NCI-H510A treated with DMSO at 0.1 percent for 48 hours (cell line): ENCODE measurements around the gene GATA2.

Source experiments
- DNase-seq: peaks from one replicate; lab custom pipeline; 2025; lab: John Stamatoyannopoulos, UW

The GATA2 gene

DNA sequence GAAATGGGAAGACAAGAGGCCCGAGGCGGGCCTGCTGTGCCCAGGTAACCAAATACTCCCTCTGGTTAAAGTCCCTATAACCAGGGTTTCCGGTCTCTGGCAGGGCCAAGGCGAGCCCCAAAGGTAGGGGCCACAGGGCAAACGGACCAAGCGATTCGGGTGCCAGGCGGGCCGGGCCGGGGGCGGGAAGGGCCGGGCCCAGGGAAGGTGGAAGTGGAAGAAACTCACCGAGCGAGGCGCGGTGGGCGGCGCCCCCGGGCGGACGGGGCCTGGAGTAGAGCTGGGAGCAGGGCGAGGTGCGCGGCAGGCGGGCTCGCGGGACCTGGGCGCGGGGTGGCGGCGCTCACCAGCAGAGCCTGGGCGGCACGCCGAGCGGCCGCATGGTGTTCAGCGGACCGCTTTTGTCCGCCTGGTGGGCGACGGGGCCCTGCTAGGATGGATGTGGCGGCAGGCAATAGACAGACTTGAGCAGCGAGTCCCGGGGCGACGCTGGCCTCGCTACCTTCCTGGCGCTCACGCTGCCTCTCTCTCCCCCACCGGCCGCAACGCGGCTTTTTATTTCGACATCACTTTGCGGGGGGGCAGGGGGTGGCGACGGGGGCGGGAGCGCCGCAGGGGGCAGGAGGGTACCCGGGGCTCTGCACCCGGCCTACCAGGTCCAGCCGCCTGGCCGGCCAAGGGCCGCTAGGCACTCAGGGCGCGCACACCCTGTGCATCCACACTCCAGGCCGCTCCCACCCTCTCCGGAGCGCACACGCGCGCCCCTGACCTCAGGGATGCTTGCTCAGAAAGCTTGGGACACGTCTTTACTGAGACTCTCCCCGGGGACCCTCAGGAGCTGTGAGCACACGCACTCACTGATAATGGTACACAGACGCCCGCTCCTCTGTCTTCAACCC lies at the start of gene GATA2:
GATA2 (minus strand) TSS at position 531 of the 899 bp plus-strand sequence. CDS start 6,170 bp downstream, outside the sequence.
- no peak for DNase-seq

GRCh38 chr3:128541246-128541645 lies 48.2 kb upstream of the GATA2 start:
- no peak for DNase-seq

GRCh38 chr3:128539376-128539775 lies 46.4 kb upstream of the GATA2 start:
- no peak for DNase-seq

GRCh38 chr3:128537091-128537703 lies 44.2 kb upstream of the GATA2 start:
- DNase-seq: no peak

- no peak for DNase-seq
These were observed 39.3 kb upstream of the GATA2 start for GRCh38 chr3:128532012-128532983.

GRCh38 chr3:128524374-128525299 lies 31.6 kb upstream of the GATA2 start:
- no peak for DNase-seq

- DNase-seq: no peak
These were observed 30.6 kb upstream of the GATA2 start for GRCh38 chr3:128523591-128523990.

DNA sequence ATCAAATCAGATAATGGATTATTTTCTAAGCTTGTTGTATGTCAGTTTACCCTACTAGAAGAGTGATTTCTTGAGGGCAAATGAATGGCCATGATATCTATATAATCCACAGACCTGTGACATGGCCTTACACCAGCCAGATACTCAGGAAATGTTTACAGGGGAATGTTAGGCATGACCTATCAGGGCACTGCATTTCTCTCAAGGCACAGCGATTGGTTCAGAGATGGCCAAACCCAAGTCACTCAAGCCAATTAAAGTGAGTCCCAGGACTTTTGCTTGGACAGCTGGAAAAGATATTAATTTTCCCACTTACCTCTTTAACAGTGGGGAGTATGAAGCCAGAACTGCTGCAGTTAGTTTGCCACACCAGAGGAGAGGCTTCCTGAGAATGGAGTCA lies 28.7 kb upstream of the GATA2 start:
- no peak for DNase-seq

GRCh38 chr3:128518587-128519490 lies 25.8 kb upstream of the GATA2 start:
- no peak for DNase-seq

DNA sequence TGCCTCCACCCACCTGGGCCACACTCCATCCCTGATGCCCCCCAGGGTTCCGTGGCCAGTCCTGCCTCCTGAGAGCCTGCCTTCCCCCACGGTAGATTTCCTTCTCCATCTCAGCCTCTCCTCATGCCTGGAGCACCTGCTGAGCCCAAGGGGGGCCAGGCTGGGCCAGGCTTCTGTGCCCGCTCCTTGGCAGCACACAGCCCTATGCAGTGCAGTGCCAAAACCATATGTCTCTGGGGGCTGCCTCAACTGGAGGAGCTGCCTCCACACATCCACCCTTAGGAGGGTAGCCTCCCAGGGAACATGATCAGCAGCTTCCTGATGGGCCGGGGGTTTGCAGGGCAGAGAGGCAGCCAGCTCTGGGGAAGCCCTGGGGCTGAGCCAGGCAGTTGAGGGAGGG lies 24.6 kb upstream of the GATA2 start:
- no peak for DNase-seq

DNA sequence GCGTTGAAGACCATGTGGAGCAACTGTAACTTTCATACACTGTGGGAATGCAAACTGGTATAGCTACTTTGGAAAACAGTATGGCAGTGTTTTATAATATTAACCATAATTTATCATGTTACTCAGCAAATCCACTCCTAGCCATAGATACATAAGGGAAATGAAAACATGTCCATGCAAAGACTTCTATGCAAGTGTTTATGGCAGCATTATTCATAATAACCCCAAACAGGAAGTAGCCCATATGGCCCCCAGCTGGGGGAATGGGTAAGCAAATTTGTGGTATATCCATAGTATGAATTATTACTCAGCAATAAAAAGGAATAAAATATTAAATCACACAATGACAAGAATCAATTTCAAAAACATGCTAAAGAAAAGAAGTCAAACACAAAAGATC lies 23.0 kb upstream of the GATA2 start:
- DNase-seq: no peak

DNA sequence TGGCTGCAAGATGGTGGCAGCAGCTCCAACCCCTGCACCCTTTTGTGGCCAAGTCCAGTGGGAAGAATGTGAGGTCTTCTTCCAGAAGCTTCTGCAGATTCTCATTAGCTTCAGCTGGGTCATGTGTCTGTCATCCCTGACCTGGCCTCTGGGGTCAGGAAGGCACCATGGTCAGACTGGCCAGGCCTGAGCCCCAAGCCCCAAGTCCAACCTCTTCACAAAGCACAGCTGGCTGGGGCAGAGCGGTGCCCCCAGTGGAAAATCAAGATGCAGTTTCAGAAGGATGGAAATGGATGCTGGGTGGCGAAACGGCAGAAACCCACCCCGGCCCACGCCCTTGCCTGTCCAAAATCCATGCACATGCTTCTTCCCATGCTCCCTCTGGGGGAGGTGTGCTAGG lies 15.9 kb upstream of the GATA2 start:
- DNase-seq: no peak

GRCh38 chr3:128506754-128507153 lies 13.8 kb upstream of the GATA2 start:
- no peak for DNase-seq

DNA sequence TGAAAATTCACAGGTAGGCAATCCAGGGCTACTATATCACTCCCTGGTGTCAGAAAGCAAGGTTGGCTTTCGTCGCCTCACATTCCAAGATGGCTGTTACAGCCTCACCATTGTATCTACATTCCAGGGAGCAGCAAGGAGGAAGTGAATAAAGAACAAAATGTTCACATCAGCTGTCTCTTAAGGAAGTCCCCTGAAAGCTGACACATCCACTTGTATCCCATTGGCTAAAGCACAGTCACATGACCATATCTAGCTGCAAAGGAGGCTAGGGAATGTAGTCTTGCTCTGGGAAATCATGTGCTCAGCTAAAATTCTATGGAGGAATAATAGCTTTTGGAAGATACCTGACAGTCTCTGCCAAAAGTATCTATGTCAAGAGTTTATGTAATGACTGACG lies 12.8 kb upstream of the GATA2 start:
- DNase-seq: no peak

- DNase-seq: no peak
These were observed 12.1 kb upstream of the GATA2 start for GRCh38 chr3:128504963-128505730.

- no peak for DNase-seq
These were observed 11.5 kb upstream of the GATA2 start for GRCh38 chr3:128504533-128504915.

- no peak for DNase-seq
These were observed 10.9 kb upstream of the GATA2 start for GRCh38 chr3:128503751-128504532.

- no peak for DNase-seq
These were observed 10.2 kb upstream of the GATA2 start for GRCh38 chr3:128503164-128503651.
